ENCODE data around the gene LEMD2. TPM values are rescaled to one million over a fixed set of nuclear protein-coding genes. Genes with fewer than 3 reads are reported as not detected.
A peak's percentile ranks its signal among the peaks of the same experiment; 100 is the strongest.

The LEMD2 gene
- total RNA-seq, 1 donor, result 47.4 TPM

DNA sequence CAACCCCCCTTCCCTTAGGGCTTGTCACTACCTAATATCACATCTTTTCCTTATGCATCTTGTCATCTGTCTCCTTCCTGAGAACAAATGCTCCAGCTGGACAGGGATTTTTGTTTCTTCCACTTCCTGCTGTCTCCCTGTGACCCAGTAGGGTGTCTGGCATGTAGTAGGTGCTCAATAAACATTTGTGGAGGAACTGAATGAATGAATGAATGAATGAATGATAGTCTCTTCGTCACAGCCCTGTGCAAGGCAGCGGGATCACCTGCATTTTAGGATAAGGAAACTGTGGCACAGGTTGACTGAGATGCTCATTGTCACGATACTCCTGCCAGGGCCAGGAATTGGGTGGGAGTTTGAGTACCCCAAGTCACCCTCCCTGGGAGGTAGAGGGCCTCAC, 14.2 kb downstream of the LEMD2 start:
- H2AFZ ChIP-seq (ENCODE audit: low read length), result no peak overlapping the region
- H3K9me3 ChIP-seq (ENCODE audit: low read depth, low read length), result no peaks in the 10 kb centered on the region
- peaks cover 1% of the 10 kb centered on the region for H3K79me2 ChIP-seq (ENCODE audit: insufficient read depth, low read length)
- H3K36me3 ChIP-seq (ENCODE audit: insufficient read depth, low read length), result peaks cover 72% of the 10 kb centered on the region
- TF ChIP-seq CTCF (IDR thresholded peaks at IDR 0.05; ENCODE audit: extremely low read depth, low read depth, low read length), result no peak
- no peak overlapping the region for H3K27ac ChIP-seq (ENCODE audit: low read depth, low read length)
- peak; percentile 21 for DNase-seq (ENCODE audit: insufficient read length, low spot score, missing footprints)
- no peak overlapping the region for H3K4me2 ChIP-seq (ENCODE audit: insufficient read depth, low read length)
- H4K20me1 ChIP-seq (ENCODE audit: insufficient read depth, low read length), result peaks cover 9% of the 10 kb centered on the region
- H3K27me3 ChIP-seq (ENCODE audit: insufficient read depth, low read length), result no peaks in the 10 kb centered on the region
- H3K4me1 ChIP-seq (ENCODE audit: insufficient read depth, low read length), result peaks cover 23% of the 10 kb centered on the region
- H3K4me3 ChIP-seq (ENCODE audit: insufficient read depth, low read length), result no peak overlapping the region

DNA sequence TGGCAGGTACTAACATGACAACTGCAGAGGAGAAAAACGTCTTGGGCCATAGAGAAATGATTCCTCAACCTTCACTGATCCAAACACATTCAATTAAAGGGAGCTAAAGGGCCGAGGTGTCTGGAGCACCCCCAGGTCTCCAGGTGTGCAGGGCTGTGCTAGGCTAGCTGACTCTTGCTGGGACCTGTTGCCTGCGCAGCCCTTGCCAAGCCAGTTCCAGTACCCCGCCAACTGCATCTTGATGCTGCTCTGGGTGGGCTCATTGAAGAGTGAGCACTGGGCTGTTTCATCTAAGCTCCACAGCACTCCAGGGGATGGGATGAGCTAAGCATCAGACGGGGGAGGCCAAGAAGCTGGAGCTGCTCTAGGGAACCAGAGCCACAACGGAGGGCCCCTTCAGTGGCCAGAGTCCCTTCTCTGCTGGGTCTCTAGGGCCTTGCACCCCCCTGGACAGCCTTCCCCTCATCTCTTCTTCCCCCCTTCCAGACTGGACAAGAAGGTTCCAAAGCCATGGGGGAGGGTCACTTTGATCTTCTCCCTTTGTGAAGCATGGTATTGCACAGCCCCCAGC, 15.9 kb downstream of the LEMD2 start:
- H3K36me3 ChIP-seq (ENCODE audit: insufficient read depth, low read length), result peaks cover 54% of the 10 kb centered on the region
- TF ChIP-seq CTCF (IDR thresholded peaks at IDR 0.05; ENCODE audit: extremely low read depth, low read depth, low read length), result no peak
- H3K4me3 ChIP-seq (ENCODE audit: insufficient read depth, low read length), result no peak overlapping the region
- H3K4me2 ChIP-seq (ENCODE audit: insufficient read depth, low read length), result no peak overlapping the region
- H3K79me2 ChIP-seq (ENCODE audit: insufficient read depth, low read length), result no peaks in the 10 kb centered on the region
- DNase-seq (ENCODE audit: insufficient read length, low spot score, missing footprints), result peak; percentile 62
- peaks cover 27% of the 10 kb centered on the region for H3K4me1 ChIP-seq (ENCODE audit: insufficient read depth, low read length)
- peaks cover 5% of the 10 kb centered on the region for H4K20me1 ChIP-seq (ENCODE audit: insufficient read depth, low read length)
- no peaks in the 10 kb centered on the region for H3K9me3 ChIP-seq (ENCODE audit: low read depth, low read length)
- no peak overlapping the region for H2AFZ ChIP-seq (ENCODE audit: low read length)
- H3K27me3 ChIP-seq (ENCODE audit: insufficient read depth, low read length), result no peaks in the 10 kb centered on the region
- no peak overlapping the region for H3K27ac ChIP-seq (ENCODE audit: low read depth, low read length)

DNA sequence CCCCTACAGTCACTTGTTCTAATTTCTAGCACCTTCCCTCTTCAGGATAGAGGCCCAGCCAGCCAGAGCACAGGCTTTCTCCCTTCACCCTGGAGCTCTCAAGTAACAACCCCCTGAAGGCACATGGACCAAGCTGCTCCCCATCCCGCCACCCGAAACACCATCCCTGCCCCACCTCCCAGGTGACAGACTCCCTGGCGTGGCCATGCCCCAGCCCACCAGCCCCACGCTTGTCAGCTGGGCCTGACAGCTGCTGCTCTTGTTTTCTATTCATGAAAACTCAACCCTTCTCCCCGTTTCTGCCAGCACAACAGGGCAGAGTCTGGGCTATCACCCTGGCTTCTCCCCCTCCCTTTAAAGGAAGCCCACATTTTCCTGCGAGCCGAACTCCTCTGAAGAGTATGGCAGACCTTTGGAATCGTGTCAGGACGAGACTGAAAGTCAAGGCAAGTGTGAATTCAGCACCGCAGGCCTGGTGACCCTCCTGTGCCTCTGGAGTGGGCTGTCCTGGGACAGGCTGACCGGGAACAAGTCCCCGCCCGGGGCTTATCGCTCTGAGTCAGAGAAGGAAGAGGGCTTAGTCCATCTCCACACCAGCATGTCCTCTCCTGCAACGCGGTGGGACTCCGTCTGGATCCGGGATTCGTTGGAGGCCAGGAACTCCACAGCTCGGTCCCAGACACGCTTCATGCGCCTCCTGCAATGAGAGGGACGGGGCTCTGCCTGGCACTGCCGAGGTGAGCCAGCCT, 16.7 kb downstream of the LEMD2 start:
- no peaks in the 10 kb centered on the region for H3K79me2 ChIP-seq (ENCODE audit: insufficient read depth, low read length)
- no peaks in the 10 kb centered on the region for H3K27me3 ChIP-seq (ENCODE audit: insufficient read depth, low read length)
- H3K4me1 ChIP-seq (ENCODE audit: insufficient read depth, low read length), result peaks cover 27% of the 10 kb centered on the region
- peak overlapping the region; percentile 45 for H3K4me3 ChIP-seq (ENCODE audit: insufficient read depth, low read length)
- peak; percentile 92 for DNase-seq (ENCODE audit: insufficient read length, low spot score, missing footprints)
- H3K27ac ChIP-seq (ENCODE audit: low read depth, low read length), result peak overlapping the region; percentile 86
- peaks cover 5% of the 10 kb centered on the region for H4K20me1 ChIP-seq (ENCODE audit: insufficient read depth, low read length)
- no peak for TF ChIP-seq CTCF (IDR thresholded peaks at IDR 0.05; ENCODE audit: extremely low read depth, low read depth, low read length)
- H3K4me2 ChIP-seq (ENCODE audit: insufficient read depth, low read length), result peak overlapping the region; percentile 42
- peaks cover 47% of the 10 kb centered on the region for H3K36me3 ChIP-seq (ENCODE audit: insufficient read depth, low read length)
- H3K9me3 ChIP-seq (ENCODE audit: low read depth, low read length), result no peaks in the 10 kb centered on the region
- H2AFZ ChIP-seq (ENCODE audit: low read length), result no peak overlapping the region

Measured in osteoblast (primary cell).